GM21515 (cell line): Measurements from ENCODE around the gene HGFAC.
"Not testable (repeated sequence)": the region's sequence is repeated elsewhere in the genome, so short reads cannot be mapped to it uniquely, and the experiment has no call there.

ENCODE experiments used
- ATAC-seq: cut with Tn5 transposase; IDR thresholded peaks from one replicate; pipeline ENCODE4 v1.9.1; 2021; ENCODE audit not compliant: unreplicated experiment

The HGFAC gene

DNA sequence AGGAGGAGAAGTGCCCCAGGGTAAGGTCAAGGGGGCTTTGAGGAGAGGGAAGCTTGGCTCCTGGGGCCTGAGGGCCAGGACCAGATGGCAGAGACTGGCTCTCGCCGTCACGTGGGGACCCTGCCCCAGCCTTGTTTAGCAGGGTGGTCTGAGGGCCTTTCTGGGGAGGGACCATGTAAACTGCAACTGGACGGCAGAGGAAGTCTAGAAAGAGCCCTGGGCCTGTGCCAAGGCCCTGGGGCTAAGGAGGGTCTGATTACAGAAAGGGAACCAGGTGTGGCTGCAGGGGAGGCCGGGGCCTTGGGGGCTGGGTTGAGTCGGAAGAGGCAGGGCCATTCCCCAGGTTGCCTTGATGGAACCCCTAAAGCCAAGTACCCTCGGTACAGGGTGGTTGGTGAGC, 1.8 kb upstream of the HGFAC start:
- no peak for ATAC-seq

DNA sequence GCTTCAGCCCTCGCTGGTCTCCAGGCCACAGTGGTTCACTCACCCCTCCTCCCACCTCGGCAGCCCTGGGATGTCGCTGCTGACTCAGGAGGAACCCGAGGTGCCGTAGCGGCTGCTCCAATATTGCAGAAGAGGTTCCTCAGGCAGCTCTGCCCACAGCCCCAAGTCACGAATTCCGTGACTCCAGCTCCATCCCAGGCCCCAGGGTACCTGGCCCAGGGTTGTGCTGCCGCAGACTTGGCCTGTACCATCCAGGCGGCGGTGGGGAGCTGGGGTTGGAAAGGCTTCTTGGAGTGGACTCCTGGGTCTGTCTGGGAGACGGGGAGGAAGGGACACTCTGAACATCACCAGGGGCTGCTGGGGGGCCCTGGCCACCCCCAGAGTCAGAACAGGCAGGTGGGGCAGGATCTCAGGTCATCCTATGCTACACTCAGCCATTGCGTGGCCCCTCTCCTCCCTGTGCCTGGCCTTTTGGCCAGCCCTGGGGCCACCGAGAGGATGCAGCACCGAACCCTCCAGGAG, 728 bp upstream of the HGFAC start:
- no peak for ATAC-seq

GRCh38 chr4:3442460-3442958, 741 bp downstream of the HGFAC start:
- ATAC-seq = no peak

DNA sequence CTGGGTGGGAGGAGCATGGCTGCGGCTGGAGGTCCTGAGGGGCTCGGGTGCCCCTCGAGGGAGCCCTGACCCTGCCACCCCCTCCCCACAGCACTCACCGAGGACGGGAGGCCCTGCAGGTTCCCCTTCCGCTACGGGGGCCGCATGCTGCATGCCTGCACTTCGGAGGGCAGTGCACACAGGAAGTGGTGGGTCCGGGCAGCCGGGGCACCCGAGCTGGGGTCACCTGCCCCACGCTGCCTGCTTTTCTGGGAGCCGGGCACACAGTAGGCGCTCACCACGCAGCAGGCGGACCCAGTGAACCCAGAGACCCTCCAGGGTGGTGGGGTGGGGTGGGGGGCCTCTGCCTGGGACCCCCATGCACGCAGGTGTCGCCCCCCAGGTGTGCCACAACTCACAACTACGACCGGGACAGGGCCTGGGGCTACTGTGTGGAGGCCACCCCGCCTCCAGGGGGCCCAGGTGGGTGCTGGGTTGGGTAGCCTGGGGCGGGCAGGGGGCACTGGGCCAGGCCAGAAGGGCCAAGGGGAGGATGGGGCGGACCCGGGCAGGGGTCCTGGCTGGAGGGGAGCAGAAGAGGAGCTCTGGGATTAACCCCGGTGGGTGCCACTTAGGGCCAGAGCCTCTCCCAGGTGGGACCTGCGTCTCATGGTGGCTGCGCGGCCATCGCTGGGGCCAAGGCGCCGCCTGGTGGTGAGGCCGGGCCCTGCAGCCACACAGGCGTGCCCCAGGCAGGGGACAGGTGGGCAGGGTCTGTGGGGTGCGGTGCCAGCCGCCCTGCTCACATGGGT, 1.4 kb downstream of the HGFAC start:
- no peak for ATAC-seq

GRCh38 chr4:3443750-3444309, 2.1 kb downstream of the HGFAC start:
- ATAC-seq = no peak

DNA sequence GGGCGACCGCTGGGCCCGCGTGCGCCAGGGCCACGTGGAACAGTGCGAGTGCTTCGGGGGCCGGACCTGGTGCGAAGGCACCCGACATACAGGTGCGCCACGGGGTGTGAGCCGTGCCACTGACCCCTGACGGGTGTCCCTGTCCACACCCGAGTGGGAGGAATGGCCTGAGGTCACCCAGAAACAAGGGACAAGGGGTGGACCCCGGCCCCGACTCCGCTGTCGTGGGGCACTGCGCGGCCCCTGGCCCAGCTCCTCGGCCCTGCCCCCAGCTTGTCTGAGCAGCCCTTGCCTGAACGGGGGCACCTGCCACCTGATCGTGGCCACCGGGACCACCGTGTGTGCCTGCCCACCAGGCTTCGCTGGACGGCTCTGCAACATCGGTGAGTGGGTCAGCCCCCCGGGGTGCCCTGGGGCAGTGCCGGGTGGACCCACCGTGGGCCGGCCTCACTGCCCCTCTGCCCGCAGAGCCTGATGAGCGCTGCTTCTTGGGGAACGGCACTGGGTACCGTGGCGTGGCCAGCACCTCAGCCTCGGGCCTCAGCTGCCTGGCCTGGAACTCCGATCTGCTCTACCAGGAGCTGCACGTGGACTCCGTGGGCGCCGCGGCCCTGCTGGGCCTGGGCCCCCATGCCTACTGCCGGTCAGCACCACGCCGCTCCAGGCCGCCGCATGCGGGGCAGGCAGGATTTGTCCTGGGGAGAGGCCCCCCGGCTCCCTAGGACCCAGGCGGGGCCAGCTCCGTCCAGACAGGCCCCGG, 2.8 kb downstream of the HGFAC start:
- no peak for ATAC-seq

GRCh38 chr4:3445111-3445820, 3.5 kb downstream of the HGFAC start:
- no peak for ATAC-seq

DNA sequence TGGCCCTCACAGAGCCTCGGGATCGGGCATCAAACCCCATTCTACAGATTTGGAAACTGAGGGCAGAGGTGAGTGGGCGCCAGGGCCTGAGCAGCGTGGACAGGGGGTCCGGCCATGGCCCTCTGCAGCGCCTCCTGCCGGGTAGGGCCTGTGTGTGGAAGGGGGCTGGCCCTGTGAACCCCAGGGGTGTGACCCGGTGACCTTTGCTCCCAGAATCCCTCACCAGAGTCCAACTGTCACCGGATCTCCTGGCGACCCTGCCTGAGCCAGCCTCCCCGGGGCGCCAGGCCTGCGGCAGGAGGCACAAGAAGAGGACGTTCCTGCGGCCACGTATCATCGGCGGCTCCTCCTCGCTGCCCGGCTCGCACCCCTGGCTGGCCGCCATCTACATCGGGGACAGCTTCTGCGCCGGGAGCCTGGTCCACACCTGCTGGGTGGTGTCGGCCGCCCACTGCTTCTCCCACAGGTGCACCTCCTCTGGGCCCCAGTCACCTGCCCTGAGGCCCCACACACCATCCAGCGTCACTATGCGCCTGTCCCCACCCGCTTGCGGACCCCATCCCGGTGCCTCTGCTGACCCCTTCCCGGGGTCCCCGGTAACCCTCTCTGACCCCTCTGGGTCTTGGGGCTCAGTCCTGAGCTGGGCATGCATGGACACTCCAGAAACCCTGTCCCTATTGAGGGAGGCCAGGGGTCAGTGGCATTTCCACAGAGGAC, 4.2 kb downstream of the HGFAC start:
- ATAC-seq = no peak

- no peak for ATAC-seq
Measured at GRCh38 chr4:3446631-3447320, 5.0 kb downstream of the HGFAC start.

DNA sequence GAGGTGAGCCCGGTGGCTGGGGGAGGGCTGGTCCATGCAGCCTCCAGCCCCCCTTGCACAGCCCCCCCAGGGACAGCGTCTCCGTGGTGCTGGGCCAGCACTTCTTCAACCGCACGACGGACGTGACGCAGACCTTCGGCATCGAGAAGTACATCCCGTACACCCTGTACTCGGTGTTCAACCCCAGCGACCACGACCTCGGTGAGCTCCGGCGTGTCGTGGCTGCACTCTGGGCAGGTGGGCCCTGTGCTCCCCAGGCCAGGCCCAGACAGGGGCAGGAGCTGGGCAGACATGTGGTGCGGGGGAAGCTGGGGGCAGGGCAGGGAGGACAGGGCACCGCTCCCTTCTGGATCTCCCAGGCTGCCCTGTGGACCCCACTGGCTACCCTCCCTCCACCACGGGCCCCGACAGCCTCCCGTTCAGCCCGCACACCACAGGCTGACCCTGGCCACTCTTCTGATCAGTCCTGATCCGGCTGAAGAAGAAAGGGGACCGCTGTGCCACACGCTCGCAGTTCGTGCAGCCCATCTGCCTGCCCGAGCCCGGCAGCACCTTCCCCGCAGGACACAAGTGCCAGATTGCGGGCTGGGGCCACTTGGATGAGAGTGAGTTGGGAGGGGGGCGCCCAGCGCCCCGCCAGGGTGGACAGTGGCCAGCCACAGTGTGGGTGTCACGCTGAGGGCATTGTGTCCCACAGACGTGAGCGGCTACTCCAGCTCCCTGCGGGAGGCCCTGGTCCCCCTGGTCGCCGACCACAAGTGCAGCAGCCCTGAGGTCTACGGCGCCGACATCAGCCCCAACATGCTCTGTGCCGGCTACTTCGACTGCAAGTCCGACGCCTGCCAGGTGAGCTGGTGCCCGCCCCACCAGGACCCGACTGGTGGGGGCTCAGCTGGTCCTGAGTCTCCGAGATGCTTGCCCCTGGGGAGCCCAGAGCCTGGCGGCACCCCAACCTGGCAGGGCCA, 5.9 kb downstream of the HGFAC start:
- ATAC-seq = no peak

- ATAC-seq = no peak
Measured at GRCh38 chr4:3449047-3449573, 7.3 kb downstream of the HGFAC start.

DNA sequence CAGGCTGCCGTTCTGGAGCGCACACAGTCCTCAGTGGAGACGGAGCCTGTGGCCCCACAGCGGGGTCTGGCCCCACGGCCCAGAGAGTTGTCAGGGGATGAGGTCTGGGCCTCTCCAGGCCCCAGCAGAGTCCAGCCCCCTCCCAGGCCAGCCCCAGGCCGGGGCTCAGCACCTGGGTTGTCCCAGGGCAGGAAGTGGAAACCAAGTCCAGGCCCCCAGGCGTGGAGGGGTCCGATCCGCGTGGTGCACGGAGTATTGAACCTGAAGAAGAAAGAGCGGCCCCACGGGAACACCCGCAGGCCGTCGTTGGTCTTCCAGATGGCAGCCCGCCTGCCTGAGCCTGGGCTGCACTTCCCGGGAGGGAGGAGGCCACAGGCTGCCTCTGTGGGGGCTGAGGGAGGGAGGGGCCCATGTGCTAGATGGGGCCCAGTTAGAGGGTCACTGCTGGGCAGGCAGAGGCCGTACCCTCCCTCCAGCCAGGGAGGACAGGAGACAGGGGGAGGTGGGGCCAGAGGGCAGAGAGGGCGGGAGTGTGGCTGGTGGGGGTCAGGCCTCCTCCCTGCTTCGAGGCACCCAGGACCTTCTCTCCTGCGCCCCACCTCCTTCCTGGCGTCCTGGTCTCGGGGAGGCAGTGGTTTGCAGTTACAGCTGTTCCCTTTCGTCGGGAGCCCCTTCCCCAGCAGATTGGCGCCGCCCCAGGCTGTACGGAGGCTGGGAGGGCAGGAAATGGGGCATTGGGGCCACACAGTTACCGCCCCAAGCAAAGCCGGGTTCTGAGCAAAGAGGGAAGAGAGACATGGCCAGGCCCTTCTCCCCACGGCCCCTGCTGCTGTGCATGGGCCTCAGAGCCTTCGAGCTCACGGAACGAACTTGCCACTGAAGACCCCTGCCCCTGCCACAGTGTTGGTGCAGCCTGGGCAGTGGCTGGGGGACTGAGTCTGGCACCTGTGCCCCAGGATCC, 8.1 kb downstream of the HGFAC start:
- no peak for ATAC-seq

GRCh38 chr4:3450643-3451042, 8.9 kb downstream of the HGFAC start:
- no peak for ATAC-seq

GRCh38 chr4:3451956-3452355, 10.2 kb downstream of the HGFAC start:
- no peak for ATAC-seq

DNA sequence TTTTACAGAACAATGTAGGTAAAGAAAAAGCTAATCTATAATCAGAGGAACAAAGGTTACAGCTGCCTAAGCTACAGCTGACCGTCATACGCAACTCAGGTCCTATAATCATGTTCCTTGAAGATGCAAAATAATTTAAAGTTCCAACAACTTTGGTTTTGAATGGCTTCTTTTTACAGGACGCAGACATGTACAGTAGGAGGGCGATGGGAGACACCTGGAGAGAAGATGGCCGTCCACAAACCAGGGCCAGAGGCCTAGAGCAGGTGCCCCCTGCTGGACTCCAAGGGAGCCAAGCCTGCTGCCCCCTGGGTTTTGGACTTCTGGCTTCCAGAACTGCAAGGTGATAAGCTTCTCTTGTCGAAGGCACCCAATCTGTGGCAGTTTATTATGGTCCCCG, 10.6 kb downstream of the HGFAC start:
- no peak for ATAC-seq

- ATAC-seq = not testable (repeated sequence)
Measured at GRCh38 chr4:3455596-3455995, 13.8 kb downstream of the HGFAC start.

GRCh38 chr4:3458371-3458770, 16.6 kb downstream of the HGFAC start:
- no peak for ATAC-seq
